Astrocyte of the spinal cord (primary cell): ENCODE data around the gene FDXR.
"Not testable (repeated sequence)": the region's sequence is repeated elsewhere in the genome, so short reads cannot be mapped to it uniquely, and the experiment has no call there.

Experiments
- DNase-seq: peaks from one replicate; pipeline ENCODE4 v3.0.0; 2011; ENCODE audit warnings: low read depth, low spot score
- H3K4me3 ChIP-seq: 2 replicates; pipeline ENCODE4 v1.5.1; 2011; ENCODE audit warnings: low read depth, mild to moderate bottlenecking, low read length, moderate library complexity
- CTCF ChIP-seq: IDR thresholded peaks from 2 replicates; pipeline ENCODE4 v1.5.1; 2012; ENCODE audit warnings: low read depth, mild to moderate bottlenecking, low read length, inconsistent platforms
- in situ Hi-C: cut with HindIII; loops from 2 replicates; pipeline ENCODE4 v1.10.0; 2017; ENCODE audit warnings: low sequenced_read_pairs

Gene FDXR

DNA sequence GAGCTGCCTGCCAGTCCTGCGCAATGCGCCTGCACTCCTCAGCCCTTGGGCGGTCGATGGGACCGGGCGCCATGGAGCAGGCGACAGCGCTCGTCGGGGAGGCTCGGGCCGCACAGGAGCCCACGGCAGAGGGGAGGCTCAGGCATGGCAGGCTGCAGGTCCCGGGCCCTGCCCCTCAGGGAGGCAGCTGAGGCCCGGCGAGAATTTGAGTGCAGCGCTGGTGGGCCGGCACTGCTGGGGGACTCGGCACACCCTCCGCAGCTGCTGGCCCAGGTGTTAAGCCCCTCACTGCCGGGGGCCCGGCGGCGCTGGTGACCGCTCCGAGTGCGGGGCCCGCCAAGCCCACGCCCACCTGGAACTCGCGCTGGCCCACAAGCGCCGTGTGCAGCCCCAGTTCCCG, 34.2 kb upstream of the FDXR start:
- in situ Hi-C loops, result no loop called here

GRCh38 chr17:74906214-74906793, 33.5 kb upstream of the FDXR start:
- DNase-seq, in situ Hi-C loops: not testable (repeated sequence)

More for the DNA sequence above, 34.2 kb upstream of the FDXR start:
- H3K4me3 ChIP-seq, result no peak overlapping the region
- no peak for TF ChIP-seq CTCF
- DNase-seq, result no peak

DNA sequence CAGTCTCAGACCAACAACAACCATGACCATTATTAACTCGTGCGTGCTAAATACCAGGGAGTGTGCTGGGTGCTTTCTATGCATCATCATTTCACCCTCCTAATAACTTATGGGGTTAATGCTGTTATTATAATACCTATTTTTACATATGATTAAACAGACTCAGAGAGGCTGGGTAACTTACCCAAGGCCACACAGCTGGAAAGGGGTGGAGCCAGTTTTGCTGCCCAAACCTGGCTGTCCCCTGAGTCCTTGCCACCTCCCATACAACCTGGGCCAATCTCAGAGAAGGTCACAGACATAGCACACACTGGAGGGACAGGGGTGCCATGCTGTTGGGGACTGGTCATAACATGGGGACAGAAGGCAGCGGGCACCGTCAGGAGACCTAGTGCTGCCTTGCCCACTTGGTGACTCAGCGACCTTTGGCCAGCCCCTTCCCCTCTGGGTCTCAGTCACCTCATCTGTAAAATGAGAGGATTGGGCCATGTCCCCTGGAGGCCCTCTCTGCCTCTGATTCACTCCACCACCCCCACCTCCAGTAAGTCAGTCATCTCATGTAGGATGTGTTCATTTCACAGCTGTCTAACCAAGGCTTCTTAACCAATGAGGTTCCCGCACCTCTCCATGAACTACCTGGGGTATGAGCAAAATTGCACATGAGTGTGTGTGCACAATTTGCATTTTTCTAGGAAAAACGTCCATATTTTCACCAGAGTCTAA, 32.1 kb upstream of the FDXR start:
- DNase-seq, result no peak
- no peak for TF ChIP-seq CTCF
- H3K4me3 ChIP-seq, result no peak overlapping the region
- in situ Hi-C loops, result no loop called here

More at GRCh38 chr17:74906214-74906793, 33.5 kb upstream of the FDXR start:
- H3K4me3 ChIP-seq, result not testable (repeated sequence)

GRCh38 chr17:74903671-74904070, 30.9 kb upstream of the FDXR start:
- in situ Hi-C loops, result no loop called here
- no peak overlapping the region for H3K4me3 ChIP-seq
- no peak for DNase-seq
- no peak for TF ChIP-seq CTCF

- in situ Hi-C loops, result no loop called here
- H3K4me3 ChIP-seq, result no peak overlapping the region
- TF ChIP-seq CTCF, result no peak
- DNase-seq, result no peak
Measured at GRCh38 chr17:74903034-74903433, 30.2 kb upstream of the FDXR start.

- no peak for TF ChIP-seq CTCF
- no peak overlapping the region for H3K4me3 ChIP-seq
- in situ Hi-C loops, result no loop called here
- DNase-seq, result no peak
Measured at GRCh38 chr17:74901353-74902135, 28.8 kb upstream of the FDXR start.

DNA sequence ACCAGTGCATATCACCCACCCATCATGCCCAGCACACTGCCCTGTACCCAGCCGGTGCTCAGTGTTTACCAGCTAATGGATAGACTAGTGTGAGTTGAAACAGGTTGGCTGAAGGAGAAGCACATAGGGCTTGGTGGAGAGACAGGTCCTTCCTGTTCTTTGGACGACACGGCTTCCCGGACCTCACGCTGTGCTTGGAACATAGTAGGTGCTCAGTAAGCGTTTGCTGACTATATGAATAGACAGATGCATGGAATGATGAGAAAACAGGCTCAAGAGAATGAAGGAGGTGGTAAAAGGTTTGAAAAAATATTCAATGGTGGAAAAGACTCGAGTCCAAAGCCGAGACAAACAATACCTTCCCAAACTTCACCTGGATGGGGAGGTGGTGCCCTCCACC, 27.4 kb upstream of the FDXR start:
- DNase-seq, result no peak
- H3K4me3 ChIP-seq, result no peak overlapping the region
- in situ Hi-C loops, result no loop called here
- no peak for TF ChIP-seq CTCF
